ENCODE measurements around the gene RABGAP1L.

GRCh38 chr1:174136714-174137113, 22.6 kb upstream of the RABGAP1L start:
- TF ChIP-seq, protein P1, sequence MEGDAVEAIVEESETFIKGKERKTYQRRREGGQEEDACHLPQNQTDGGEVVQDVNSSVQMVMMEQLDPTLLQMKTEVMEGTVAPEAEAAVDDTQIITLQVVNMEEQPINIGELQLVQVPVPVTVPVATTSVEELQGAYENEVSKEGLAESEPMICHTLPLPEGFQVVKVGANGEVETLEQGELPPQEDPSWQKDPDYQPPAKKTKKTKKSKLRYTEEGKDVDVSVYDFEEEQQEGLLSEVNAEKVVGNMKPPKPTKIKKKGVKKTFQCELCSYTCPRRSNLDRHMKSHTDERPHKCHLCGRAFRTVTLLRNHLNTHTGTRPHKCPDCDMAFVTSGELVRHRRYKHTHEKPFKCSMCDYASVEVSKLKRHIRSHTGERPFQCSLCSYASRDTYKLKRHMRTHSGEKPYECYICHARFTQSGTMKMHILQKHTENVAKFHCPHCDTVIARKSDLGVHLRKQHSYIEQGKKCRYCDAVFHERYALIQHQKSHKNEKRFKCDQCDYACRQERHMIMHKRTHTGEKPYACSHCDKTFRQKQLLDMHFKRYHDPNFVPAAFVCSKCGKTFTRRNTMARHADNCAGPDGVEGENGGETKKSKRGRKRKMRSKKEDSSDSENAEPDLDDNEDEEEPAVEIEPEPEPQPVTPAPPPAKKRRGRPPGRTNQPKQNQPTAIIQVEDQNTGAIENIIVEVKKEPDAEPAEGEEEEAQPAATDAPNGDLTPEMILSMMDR (conservative IDR thresholded peaks at IDR 0.05; ENCODE audit: low read length), result no peak
- no peak for TF ChIP-seq EZH2phosphoT487 (IDR thresholded peaks at IDR 0.05; ENCODE audit: borderline replicate concordance)
